ENCODE measurements around the gene PANK2.
A peak's percentile ranks its signal among the peaks of the same experiment; 100 is the strongest.
"Not testable (repeated sequence)": the region's sequence is repeated elsewhere in the genome, so short reads cannot be mapped to it uniquely, and the experiment has no call there.

PANK2 gene

DNA sequence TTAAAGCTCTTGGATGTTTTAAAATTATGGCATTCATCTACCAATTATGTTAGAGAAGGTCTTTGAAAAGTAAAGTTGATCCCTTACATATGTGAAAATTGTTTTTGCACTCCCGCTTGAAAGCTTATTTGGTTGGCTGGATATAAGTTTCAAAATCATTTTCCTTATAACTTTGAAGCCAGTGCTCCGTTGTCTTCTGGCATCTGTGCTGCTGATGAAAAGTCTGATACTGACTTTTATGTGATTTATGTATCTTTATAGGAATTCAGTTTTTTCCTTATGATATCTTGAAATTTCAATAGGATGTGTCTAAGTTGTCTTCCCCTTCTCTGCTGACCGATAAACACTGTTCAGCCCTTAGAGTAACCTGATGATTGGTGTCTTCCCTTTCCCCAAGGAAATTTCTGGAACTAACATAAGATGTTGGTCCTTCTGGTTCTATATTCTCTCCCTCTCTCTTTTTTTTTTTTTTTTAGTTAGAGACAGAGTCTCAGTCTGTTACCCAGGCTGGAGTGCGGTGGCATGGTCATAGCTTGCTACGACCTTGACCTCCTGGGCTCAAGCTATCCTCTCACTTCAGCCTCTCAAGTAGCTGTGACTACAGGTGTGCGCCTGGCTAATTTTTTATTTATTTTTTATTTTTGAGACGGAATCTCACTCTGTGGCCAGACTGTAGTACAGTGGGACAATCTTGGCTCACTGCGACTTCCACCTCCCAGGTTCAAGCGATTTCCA lies 12.7 kb downstream of the PANK2 start:
- DNase-seq = no peak

- DNase-seq = no peak
Measured at GRCh38 chr20:3902446-3902845, 13.3 kb downstream of the PANK2 start.

GRCh38 chr20:3904224-3904623 lies 15.0 kb downstream of the PANK2 start:
- no peak for DNase-seq

DNA sequence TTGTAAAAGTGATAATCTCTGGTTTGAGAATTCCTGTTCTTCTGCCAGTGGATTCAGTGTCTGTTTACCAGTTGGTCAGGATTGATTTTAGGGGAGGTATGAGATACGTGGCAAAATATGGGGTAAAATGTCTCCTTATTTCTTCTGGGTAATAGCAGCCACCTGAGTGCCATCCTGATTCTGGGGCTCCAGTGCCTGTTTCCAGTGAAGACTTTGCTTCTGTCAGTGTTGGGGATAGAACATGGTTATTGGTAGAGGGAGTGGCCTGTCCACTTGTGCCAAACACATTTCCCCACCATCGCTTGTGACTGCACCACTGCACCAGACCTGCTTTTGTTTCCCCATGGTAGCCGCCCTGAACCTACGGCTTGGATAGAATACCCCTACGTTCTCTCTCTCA lies 15.7 kb downstream of the PANK2 start:
- DNase-seq = no peak

DNA sequence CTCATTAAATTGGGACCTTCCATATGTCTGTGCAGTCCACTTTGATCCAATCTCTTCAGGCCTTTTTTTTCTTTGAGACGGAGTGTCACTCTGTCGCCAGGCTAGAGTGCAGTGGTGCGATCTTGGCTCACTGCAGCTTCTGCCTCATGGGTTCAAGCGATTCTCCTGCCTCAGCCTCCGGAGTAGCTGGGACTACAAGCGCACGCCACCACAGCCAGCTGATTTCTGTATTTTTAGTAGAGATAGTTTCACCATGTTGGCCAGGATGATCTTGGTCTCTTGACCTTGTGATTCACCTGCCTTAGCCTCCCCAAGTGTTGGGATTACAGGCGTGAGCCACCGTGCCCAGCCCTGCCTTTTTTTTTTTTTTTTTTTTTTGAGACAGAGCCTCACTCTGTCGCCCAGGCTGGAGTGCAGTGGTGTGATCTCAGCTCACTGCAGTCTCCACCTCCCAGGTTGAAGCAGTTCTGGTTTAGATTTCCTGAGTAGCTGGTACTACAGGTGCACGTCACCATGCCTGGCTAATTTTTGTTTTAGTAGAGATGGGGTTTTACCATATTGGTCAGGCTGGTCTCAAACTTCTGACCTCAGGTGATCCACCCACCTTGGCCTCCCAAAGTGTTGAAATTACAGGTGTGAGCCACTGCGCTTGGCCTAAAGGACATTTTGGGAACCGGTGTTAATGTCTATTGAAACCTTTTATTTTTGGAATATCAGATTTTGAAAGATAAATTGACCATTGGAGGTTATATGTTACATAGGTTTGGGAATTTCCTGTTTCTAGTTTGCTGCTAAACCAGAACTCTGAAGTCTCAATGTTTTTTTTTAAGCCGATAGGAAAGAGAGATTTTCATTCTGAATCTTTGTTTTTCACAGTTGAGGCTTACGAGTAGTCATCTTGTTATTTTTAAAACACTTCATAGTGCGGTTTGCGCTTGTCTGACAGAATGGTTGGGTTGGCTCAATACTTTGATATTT lies 17.8 kb downstream of the PANK2 start:
- DNase-seq = not testable (repeated sequence)

DNA sequence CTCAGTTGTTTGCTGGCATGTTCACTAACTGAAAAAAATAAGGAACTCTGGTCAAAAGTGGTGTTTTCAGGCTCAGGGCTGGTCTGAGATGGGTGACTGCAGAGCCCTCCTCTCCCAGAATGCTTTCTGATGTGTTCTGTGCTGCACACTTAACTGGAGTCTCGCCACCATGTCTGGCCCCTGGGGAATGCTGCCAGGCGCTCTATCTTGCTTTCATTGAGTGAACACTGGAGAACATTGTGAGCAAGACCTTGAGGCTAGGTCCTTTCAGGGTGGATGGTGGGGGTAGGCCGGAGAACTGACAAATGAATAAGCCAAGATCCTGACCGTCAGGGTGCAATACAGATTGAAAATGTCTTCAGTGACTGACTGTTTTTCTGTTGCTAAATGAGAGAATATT lies 19.5 kb downstream of the PANK2 start:
- DNase-seq = no peak

DNA sequence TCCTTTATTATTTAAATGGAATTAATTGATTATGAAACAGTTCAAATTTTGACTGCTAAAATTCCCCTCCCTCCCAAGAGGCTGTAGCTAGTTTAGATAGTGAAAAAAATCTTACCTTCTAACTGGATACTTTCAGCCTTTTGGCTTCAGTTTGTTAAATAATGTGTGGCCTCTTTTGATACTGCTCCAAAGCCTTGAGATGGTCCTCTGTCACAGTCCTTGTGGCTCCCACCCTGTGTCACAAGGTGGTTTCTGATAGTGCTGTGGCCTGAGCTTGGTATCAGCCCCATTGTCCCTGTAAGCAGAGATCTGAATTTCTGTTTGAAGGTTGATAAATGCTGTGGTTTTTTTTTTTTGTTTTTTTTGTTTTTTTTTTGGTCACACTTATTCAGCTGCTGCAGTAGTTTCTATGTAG lies 20.8 kb downstream of the PANK2 start:
- DNase-seq = no peak

- DNase-seq = no peak
Measured at GRCh38 chr20:3910853-3911252, 21.7 kb downstream of the PANK2 start.

- DNase-seq = peak; percentile 57 to 92
Measured at GRCh38 chr20:3911956-3912355, 22.8 kb downstream of the PANK2 start.

DNA sequence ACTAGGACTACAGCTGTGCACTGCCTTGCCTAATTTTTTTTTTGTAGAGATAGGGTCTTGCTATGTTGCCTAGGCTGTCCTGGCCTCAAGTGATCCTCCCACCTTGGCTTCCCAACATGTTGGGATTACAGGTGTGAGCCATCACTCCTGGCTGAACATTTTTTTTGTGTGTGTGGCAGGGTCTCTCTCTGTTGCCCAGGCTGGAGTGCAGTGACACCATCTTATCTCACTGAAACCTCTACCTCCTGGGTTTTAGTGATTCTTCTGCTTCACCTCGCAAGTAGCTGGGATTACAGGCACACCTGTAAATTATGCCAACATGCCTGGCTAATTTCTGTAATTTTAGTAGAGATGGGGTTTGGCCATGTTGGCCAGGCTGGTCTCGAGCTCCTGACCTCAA lies 25.3 kb downstream of the PANK2 start:
- no peak for DNase-seq

- DNase-seq = no peak
Measured at GRCh38 chr20:3915691-3916090, 26.5 kb downstream of the PANK2 start.

DNA sequence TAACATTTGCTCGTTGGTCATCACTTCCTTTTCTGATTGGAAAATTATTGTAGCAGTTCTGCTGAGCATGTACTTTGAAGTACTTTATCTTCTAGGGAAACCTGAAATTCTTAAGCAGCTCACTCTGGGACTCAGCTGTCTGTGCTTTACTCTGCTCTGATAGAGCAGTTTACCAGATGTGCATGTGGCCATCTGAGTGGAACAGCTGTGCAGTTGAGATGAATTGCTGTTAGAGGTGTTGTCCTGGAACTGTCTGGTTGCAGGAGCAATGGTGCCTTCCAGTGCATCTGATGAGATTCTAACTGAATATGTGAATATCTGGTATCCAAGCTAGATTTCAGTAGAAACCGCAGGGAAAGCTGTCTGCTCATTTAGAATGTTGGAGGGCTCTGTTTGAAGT lies 27.2 kb downstream of the PANK2 start:
- DNase-seq = no peak

GRCh38 chr20:3919352-3919751 lies 30.2 kb downstream of the PANK2 start:
- DNase-seq = no peak

- no peak for DNase-seq
Measured at GRCh38 chr20:3922223-3922982, 33.2 kb downstream of the PANK2 start.

DNA sequence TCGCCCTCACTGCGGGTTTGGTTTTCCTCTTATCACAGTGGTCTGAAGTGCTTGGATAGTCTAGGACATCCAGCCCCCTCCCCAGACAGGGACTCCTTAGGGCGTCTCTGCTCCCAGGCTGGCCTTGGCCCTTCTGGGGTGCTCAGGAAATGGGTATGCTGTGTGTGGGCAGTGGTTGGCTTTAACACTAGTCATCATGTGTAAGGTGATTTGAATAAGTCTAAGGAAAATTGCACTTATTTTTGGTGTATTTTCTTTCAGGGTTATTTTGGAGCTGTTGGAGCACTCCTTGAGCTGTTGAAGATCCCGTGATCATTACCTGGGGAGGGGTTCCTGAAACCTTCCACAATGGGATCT lies 33.8 kb downstream of the PANK2 start:
- no peak for DNase-seq

DNA sequence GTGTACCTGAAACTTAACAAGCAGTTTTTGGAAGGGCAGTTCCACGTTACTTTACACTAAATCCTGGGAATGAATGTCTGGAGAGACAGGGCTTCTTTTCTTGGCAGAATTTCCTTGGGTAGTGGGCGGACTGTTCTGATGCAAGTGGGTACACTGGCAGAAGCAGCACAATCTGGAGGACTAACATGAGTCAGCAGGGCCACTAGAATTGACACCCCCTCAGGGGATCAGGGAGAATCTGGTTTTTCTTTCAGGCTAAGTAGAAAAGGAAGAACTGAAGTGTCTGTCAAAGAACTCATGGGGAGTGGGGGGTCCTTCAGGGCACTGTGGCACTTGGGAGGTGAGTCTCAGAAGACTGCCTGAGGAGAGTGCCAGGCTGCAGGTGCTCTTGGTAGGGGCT lies 34.6 kb downstream of the PANK2 start:
- no peak for DNase-seq

DNA sequence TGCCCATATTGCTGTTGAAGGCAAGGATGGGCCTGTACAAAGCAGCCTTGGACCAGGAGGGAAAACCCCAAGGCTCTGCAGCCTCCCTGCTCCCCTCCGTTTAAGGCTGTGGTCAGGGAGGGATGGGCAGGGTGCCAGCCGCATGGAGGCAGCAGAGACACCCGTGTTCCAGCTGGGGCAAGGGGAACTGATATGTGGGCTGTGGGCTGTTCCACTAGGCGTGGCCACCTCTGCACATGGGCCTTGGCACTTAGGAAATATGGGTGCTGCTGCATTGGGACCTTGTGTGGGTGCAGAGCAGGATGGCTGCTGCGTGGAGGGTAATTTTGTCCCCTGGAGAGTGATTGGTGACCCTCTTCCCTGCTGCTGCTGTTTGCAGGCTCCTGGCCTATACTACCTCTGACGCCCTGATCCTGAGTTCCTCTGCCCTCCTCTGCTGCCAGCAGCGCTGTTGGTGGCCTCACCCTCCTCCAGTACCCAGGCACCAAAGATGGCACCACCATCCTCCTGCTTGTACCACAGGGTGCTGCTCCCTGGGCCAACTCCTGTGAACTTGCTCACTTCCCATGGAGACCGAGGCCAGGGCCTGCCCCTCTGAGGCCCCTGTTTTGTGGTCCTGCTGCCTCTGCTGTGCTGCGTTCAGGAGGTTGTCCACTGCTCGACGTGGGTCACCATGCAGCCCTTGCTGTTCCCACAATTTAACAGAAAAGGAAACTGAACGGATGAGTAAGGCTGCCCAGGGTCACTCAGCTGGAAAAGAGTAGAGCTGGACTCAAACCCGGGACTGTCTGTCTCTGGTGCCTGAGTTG lies 35.3 kb downstream of the PANK2 start:
- no peak for DNase-seq

- no peak for DNase-seq
Measured at GRCh38 chr20:3925113-3925695, 36.0 kb downstream of the PANK2 start.

GRCh38 chr20:3925899-3926638 lies 36.9 kb downstream of the PANK2 start:
- DNase-seq = no peak

- DNase-seq = peak in 1 of 2 experiments; percentile 40
Measured at GRCh38 chr20:3927486-3928291, 38.5 kb downstream of the PANK2 start.

DNA sequence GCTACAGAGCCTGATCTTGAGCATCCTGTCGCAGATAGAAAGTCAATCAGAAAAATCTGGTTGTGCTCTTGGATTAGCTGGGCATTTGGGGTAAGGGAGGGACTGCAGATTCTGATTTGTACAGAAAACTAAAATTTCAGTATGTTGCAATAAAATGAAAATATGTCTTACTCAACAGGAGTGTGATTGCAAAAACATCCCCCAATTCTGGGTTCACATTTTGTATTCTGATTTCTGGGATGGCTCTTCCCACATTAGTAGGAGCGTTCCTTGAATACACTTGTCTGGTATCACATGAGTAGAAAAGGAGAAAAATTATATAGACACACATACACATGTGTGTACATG lies 40.5 kb downstream of the PANK2 start:
- no peak for DNase-seq
